Hematopoietic multipotent progenitor cell treated with erythropoietin and hydrocortisone succinate and interleukin-3 and kit ligand, for 8 days (in vitro differentiated cells): Measurements from ENCODE around the gene RNASE13.

Experiments used
- DNase-seq: peaks from one replicate; pipeline ENCODE4 v3.0.0-alpha.2; 2015

Gene RNASE13

GRCh38 chr14:21063479-21063878 is 28.9 kb upstream of the RNASE13 start:
- DNase-seq, result no peak

- no peak for DNase-seq
These were observed 26.7 kb upstream of the RNASE13 start for GRCh38 chr14:21061347-21061668.

GRCh38 chr14:21060614-21061346 is 26.2 kb upstream of the RNASE13 start:
- no peak for DNase-seq

GRCh38 chr14:21059842-21060613 is 25.4 kb upstream of the RNASE13 start:
- no peak for DNase-seq

GRCh38 chr14:21058903-21059302 is 24.3 kb upstream of the RNASE13 start:
- DNase-seq, result no peak

- DNase-seq, result no peak
These were observed 23.4 kb upstream of the RNASE13 start, which contains the start of gene RNASE8 for GRCh38 chr14:21057803-21058675. TSS of gene RNASE8 (plus strand) at chr14:21057822. CDS start at chr14:21057893, 71 bp downstream.

- no peak for DNase-seq
These were observed 22.0 kb upstream of the RNASE13 start for GRCh38 chr14:21056520-21057163.

- no peak for DNase-seq
These were observed 21.0 kb upstream of the RNASE13 start for GRCh38 chr14:21055432-21056117.

GRCh38 chr14:21054768-21055145 is 20.1 kb upstream of the RNASE13 start:
- DNase-seq, result no peak

- no peak for DNase-seq
These were observed 19.6 kb upstream of the RNASE13 start for GRCh38 chr14:21054123-21054767.

- no peak for DNase-seq
These were observed 18.8 kb upstream of the RNASE13 start for GRCh38 chr14:21053184-21054122.

GRCh38 chr14:21050597-21050996 is 16.0 kb upstream of the RNASE13 start:
- DNase-seq, result no peak

- no peak for DNase-seq
These were observed 14.7 kb upstream of the RNASE13 start for GRCh38 chr14:21049271-21049673.

- DNase-seq, result no peak
These were observed 14.0 kb upstream of the RNASE13 start for GRCh38 chr14:21048638-21049037.

- no peak for DNase-seq
These were observed 12.8 kb upstream of the RNASE13 start for GRCh38 chr14:21047378-21047781.

GRCh38 chr14:21043974-21044618 is 9.5 kb upstream of the RNASE13 start:
- peak; percentile 73 for DNase-seq

- DNase-seq, result no peak
These were observed 8.9 kb upstream of the RNASE13 start for GRCh38 chr14:21043387-21043973.

GRCh38 chr14:21042918-21043317 is 8.3 kb upstream of the RNASE13 start:
- DNase-seq, result no peak

GRCh38 chr14:21041676-21042433 is 7.2 kb upstream of the RNASE13 start, which contains the start of gene RNASE7:
TSS of gene RNASE7 (plus strand) at chr14:21042362. CDS start at chr14:21042993, 631 bp downstream.
- peak; percentile 62 for DNase-seq
